Adrenal gland (tissue), 5 donors: ENCODE results near the gene TMEM196.

Experiments used
- CTCF ChIP-seq, 6 experiments: fragments of 450-650 bp in 4 of 6; fragments of 200-600 bp in 2 of 6; sonication (generic) in 1 of 6; IDR thresholded peaks; 1 replicate in 5 of 6; 2 replicates in 1 of 6; pipeline versions ENCODE4 v1.5.1 to v1.8.0; 2016 to 2021; ENCODE audit warnings: antibody characterized with exemption in 6 of 6, mild to moderate bottlenecking in 2 of 6, moderate library complexity in 1 of 6
- POLR2A ChIP-seq, 2 donors: fragments of 450-650 bp; IDR thresholded peaks; one replicate each; pipeline ENCODE4 v1.6.1; 2017; ENCODE audit warnings: antibody characterized with exemption in 2 of 2, mild to moderate bottlenecking in 2 of 2, moderate library complexity in 1 of 2
- donor health status: DM: no; HTN: no; CAD: no.

GRCh38 chr7:19698331-19698730 is 75.1 kb downstream of the TMEM196 start:
- TF ChIP-seq CTCF (IDR thresholded peaks at IDR 0.05) (no peak), POLR2A (IDR thresholded peaks at IDR 0.05) (no peak)
